HCT116 (cell line): Measurements from ENCODE around the gene ZNF783.

Experiments used
- EZH2phosphoT487 ChIP-seq: fragments of 200-600 bp; IDR thresholded peaks from 2 replicates; pipeline ENCODE4 v1.6.1; 2018; ENCODE audit warnings: antibody characterized with exemption, borderline replicate concordance
- FOSL1 ChIP-seq: IDR thresholded peaks from 2 replicates; pipeline ENCODE4 v1.6.1; 2012; ENCODE audit warnings: low read depth
- POLR2A ChIP-seq: IDR thresholded peaks from 2 replicates; pipeline ENCODE4 v1.7.0; 2011; ENCODE audit warnings: borderline replicate concordance; ENCODE audit not compliant: insufficient read depth, insufficient read length; ENCODE audit errors: extremely low read depth
- TF ChIP-seq, protein P1 (sequence below), 3 experiments: fragments of 200-600 bp in 1 of 3; sonication (generic) in 1 of 3; IDR thresholded peaks in 2 of 3; conservative IDR thresholded peaks in 1 of 3; 2 replicates each; pipeline ENCODE4 v1.5.1; 2012 to 2017; ENCODE audit warnings: low read depth in 2 of 3, low read length in 2 of 3, antibody characterized with exemption in 1 of 3, borderline replicate concordance in 1 of 3, control low read depth in 1 of 3, mild to moderate bottlenecking in 1 of 3, mixed read lengths in 1 of 3, mixed run types in 1 of 3, moderate library complexity in 1 of 3; ENCODE audit not compliant: insufficient read depth in 1 of 3
- TF ChIP-seq, protein P2 (sequence below): IDR thresholded peaks from 2 replicates; pipeline ENCODE4 v1.6.1; 2012

DNA sequence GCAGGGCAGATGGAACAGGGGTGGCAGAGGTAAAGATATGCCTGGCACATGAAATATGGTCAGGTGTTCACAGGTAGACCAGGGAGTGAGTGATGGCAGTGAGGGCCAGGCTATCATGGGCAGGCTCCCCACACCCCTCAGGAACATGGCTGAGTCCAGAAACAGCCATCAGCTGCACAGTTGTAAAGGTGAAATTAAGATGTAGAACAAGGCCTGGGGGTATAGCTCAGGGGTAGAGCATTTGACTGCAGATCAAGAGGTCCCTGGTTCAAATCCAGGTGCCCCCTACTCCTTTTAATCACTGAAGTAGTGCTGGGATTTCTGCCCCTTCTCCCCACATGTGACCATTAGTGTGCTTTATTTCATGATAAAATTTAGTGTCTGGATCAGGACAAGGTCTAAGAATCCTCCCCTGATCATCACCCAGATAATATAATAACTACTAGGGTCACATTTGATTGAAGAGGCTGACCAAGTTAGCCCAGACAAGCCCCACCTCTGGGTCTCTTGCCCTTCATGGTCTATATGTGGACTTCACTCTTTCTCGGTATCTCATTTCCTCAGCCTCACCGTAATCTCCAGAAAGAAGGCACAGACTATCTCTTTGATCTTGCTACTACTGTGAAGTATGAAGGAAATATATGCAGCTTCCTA is 69.0 kb downstream of the ZNF783 start:
- TF ChIP-seq EZH2phosphoT487 (no peak), POLR2A (no peak), FOSL1 (no peak)
- TF ChIP-seq, protein P1, sequence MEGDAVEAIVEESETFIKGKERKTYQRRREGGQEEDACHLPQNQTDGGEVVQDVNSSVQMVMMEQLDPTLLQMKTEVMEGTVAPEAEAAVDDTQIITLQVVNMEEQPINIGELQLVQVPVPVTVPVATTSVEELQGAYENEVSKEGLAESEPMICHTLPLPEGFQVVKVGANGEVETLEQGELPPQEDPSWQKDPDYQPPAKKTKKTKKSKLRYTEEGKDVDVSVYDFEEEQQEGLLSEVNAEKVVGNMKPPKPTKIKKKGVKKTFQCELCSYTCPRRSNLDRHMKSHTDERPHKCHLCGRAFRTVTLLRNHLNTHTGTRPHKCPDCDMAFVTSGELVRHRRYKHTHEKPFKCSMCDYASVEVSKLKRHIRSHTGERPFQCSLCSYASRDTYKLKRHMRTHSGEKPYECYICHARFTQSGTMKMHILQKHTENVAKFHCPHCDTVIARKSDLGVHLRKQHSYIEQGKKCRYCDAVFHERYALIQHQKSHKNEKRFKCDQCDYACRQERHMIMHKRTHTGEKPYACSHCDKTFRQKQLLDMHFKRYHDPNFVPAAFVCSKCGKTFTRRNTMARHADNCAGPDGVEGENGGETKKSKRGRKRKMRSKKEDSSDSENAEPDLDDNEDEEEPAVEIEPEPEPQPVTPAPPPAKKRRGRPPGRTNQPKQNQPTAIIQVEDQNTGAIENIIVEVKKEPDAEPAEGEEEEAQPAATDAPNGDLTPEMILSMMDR (IDR thresholded peaks at IDR 0.05 in 2 of 3, conservative IDR thresholded peaks at IDR 0.05 in 1 of 3; ENCODE audit: borderline replicate concordance in 1 of 3, insufficient read depth in 1 of 3, low read depth in 2 of 3, low read length in 2 of 3), result no peak
- TF ChIP-seq, protein P2, sequence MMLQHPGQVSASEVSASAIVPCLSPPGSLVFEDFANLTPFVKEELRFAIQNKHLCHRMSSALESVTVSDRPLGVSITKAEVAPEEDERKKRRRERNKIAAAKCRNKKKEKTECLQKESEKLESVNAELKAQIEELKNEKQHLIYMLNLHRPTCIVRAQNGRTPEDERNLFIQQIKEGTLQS, result peak; percentile 94
